ENCODE data around the gene SLC22A23.

SLC22A23 gene

GRCh38 chr6:3371222-3371949 lies 85.5 kb downstream of the SLC22A23 start:
- no peak for DNase-seq (ENCODE audit: low spot score)
- no peak for FAIRE-seq

GRCh38 chr6:3370361-3371221 lies 86.3 kb downstream of the SLC22A23 start:
- FAIRE-seq = no peak
- DNase-seq (ENCODE audit: low spot score) = no peak

- FAIRE-seq (no peak), DNase-seq (ENCODE audit: low spot score) (no peak)
Measured at GRCh38 chr6:3369985-3370360, 86.9 kb downstream of the SLC22A23 start.

DNA sequence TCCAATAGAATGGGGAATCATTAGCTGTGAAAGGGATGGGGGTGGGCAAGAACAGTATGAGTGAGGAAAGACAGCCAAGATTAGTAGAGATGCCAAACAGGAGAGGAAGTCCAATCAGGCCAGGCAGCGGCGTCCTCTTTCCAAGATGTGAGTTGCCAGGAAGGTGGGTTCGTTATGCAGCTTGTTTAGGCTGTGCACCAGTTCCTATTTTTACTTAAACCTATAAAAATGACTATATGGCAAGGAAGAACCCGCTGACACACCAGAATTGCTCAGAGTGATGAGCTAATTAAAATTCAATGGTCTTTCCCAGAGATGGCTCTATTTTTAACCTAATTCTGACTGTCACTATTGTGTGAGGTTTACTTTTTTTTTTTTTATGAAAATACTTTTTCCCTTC lies 88.2 kb downstream of the SLC22A23 start:
- no peak for FAIRE-seq
- DNase-seq (ENCODE audit: low spot score) = no peak

DNA sequence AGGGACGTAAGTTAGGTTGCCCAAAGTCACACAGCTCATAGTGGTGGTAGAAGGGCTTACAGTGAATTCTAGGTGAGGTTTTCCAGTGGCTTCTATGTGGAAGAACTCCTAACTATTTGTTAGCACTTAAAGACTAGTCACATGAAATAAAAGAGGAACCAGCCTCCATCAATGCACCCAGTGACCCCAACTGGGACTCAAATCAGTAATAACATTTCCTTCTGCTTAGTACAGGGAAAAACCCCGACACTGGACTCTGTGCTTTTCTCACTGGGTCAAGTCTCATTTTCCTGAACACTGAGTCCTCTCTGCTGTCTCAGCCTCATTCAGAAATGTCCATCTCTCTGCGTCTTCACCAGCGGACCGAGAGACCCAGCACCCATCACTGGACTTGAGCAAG lies 89.2 kb downstream of the SLC22A23 start:
- DNase-seq (ENCODE audit: low spot score) (no peak), FAIRE-seq (no peak)

GRCh38 chr6:3366596-3367413 lies 90.0 kb downstream of the SLC22A23 start:
- DNase-seq (ENCODE audit: low spot score) = no peak
- no peak for FAIRE-seq

DNA sequence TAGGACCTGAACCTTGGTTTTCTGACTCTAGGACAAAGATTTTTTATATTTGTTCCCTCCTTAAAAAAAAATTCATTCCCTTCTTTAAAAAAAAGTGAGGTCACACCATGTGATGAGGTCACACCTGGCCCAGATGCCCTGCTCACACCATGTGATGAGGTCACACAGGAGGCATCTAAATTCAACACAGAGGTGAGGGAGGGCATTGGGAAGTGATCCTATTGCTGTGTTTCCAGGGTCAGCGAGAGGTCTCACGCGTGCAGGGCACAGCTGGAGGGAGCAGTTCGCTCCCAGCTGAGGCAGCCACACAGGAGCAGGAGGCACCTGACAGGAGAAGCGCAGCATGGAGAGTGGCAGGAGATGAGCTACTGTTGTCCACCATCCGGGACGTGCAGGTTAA lies 92.5 kb downstream of the SLC22A23 start:
- FAIRE-seq = no peak
- DNase-seq (ENCODE audit: low spot score) = no peak

- DNase-seq (ENCODE audit: low spot score) (no peak), FAIRE-seq (no peak)
Measured at GRCh38 chr6:3363296-3364025, 93.4 kb downstream of the SLC22A23 start.

GRCh38 chr6:3361312-3362037 lies 95.4 kb downstream of the SLC22A23 start:
- FAIRE-seq = no peak
- no peak for DNase-seq (ENCODE audit: low spot score)

DNA sequence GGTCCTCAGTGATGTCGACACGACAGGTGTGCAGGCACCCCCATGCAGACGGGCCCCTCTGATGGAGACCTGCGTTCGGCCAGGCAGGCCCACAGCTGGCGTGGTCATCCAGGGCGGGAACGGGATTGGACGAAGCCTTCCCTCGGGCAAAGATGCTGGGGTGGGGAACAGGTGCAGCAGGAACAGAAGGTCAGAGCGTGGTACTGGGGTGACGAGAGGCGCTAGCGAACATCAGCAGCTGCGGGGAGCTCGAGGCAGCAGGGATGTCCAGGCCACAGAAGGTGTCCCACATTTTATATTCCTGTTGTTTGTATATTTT lies 96.2 kb downstream of the SLC22A23 start:
- no peak for FAIRE-seq

GRCh38 chr6:3359973-3360726 lies 96.7 kb downstream of the SLC22A23 start:
- DNase-seq (ENCODE audit: low spot score) (peak; percentile 10), FAIRE-seq (no peak)

More for the DNA sequence above, 96.2 kb downstream of the SLC22A23 start:
- no peak for DNase-seq (ENCODE audit: low spot score)

GRCh38 chr6:3359101-3359752 lies 97.6 kb downstream of the SLC22A23 start:
- no peak for FAIRE-seq
- no peak for DNase-seq (ENCODE audit: low spot score)

DNA sequence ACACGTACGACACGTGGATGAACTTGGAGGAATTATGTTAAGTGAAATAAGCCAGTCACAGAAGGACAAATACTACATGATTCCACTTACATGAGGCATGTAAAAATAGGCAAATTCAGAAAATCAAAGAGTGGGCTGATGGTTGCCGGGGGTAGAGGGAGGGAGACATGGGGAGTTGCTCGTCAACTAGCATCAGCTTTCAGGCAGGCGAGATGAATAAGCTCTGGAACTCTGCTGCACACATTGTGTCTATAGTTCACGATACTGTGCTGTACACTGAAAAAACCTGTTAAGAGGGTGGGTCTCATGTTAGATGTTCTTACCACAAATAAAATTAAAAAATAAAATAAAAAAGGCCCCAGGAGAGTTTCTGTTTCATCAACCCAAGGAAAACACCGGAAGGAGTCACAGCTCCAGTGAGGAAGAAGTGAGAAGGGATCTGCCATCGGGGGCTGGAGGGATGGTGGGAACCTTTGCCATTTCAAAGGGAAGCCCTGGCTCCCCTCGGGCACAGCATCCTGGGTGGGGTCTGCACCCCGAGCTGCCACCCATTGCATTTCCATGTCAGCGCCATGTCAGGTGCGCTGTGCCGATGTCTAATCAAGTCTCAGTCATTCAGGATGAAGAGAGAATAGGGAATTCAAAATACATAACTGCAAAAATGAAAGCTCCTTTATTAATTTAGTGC lies 98.3 kb downstream of the SLC22A23 start:
- FAIRE-seq (no peak), DNase-seq (ENCODE audit: low spot score) (no peak)

- FAIRE-seq (no peak), DNase-seq (ENCODE audit: low spot score) (no peak)
Measured at GRCh38 chr6:3357678-3358077, 99.2 kb downstream of the SLC22A23 start.

DNA sequence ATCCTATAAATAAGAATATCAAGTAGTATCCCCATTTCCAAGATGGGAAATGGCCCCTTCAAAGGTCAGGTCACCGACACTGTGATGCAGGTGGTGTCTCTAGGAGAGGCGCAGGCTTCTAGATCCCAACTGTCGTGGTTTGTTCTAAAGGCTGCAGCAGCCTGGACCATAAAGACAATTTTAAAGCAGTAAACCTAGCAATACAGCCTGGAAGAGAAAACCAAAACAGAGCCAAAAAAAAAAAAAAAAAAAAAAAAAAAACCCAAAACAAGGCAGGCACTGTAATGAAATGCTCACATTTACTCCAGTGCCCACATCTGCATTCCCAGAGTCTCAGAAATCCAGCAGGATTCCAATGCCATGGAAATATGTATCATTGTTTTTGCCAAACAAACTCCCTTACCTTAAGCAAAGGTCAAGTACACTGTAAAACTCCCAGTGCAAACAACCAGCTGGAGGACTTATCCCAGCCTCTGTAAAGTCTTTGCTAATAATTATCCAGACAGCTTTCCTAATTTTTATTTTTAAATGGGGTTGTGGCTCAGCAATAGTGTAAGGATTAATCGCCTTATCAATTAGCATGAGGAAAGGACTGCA lies 99.9 kb downstream of the SLC22A23 start:
- no peak for FAIRE-seq

DNA sequence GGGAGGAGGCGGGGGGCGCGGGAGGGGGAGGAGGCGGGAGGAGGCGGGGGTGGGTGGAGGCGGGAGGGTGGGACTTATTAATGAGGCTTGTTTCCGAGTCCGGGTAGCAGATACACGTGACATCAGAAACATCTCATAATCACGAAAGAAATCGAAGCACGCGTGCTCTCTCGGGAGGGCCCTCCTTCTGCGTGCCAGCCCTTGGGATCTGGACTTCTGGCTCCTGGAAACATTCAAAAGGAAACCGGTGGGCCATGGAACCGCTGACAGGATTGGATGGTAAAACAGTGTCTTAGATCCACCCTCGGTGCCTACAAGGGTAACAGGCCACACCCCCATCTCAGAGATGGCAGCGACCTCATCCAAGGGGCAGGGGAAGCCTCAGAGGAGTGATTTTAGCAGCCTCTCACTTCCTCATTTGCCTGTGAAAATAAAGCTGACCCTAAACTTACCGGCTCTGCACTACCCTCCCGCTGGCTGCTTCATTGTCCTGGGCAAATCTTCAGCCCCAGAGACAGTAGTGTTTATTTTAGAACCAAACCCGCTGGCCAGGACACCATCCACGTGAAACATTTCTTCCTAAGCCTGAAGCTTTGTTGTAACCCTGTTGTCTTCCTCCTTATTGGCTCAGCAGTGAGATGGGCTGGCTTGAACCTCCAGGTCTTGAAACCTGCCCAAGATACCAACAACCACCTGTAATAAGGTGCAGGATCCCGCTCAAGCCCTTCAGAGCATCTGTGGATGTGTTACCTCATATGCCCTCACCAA lies 100.6 kb downstream of the SLC22A23 start:
- DNase-seq (ENCODE audit: low spot score) = no peak
- FAIRE-seq = no peak

More for the DNA sequence above, 99.9 kb downstream of the SLC22A23 start:
- no peak for DNase-seq (ENCODE audit: low spot score)

GRCh38 chr6:3355358-3356055 lies 101.3 kb downstream of the SLC22A23 start:
- DNase-seq (ENCODE audit: low spot score) (no peak), FAIRE-seq (no peak)

Measured in RCC 7860 (cell line).